ENCODE results near the gene SLC25A22.

Gene SLC25A22

GRCh38 chr11:791658-792534 is 6.2 kb downstream of the SLC25A22 start:
- in situ Hi-C loops (cut with MboI; ENCODE audit: low sequenced_read_pairs), result no loop called here

GRCh38 chr11:790721-791564 is 7.1 kb downstream of the SLC25A22 start:
- in situ Hi-C loops (cut with MboI; ENCODE audit: low sequenced_read_pairs), result no loop called here

GRCh38 chr11:789943-790342 is 8.1 kb downstream of the SLC25A22 start, which contains the start of gene CEND1:
TSS of gene CEND1 (minus strand) at chr11:790090. CDS start at chr11:788576, 1,514 bp downstream.
- in situ Hi-C loops (cut with MboI; ENCODE audit: low sequenced_read_pairs), result no loop called here

- in situ Hi-C loops (cut with MboI; ENCODE audit: low sequenced_read_pairs), result no loop called here
Measured at GRCh38 chr11:788953-789940, 8.8 kb downstream of the SLC25A22 start.

GRCh38 chr11:788009-788640 is 10.0 kb downstream of the SLC25A22 start:
- in situ Hi-C loops (cut with MboI; ENCODE audit: low sequenced_read_pairs), result no loop called here

GRCh38 chr11:787084-787675 is 10.9 kb downstream of the SLC25A22 start:
- in situ Hi-C loops (cut with MboI; ENCODE audit: low sequenced_read_pairs), result no loop called here

- in situ Hi-C loops (cut with MboI; ENCODE audit: low sequenced_read_pairs), result no loop called here
Measured at GRCh38 chr11:786235-787083, 11.6 kb downstream of the SLC25A22 start.

GRCh38 chr11:783581-784015 is 14.5 kb downstream of the SLC25A22 start:
- in situ Hi-C loops (cut with MboI; ENCODE audit: low sequenced_read_pairs), result no loop called here

GRCh38 chr11:782264-783174 is 15.6 kb downstream of the SLC25A22 start:
- in situ Hi-C loops (cut with MboI; ENCODE audit: low sequenced_read_pairs), result no loop called here

GRCh38 chr11:779955-780532 is 18.0 kb downstream of the SLC25A22 start:
- in situ Hi-C loops (cut with MboI; ENCODE audit: low sequenced_read_pairs), result no loop called here

GRCh38 chr11:778976-779954 is 18.8 kb downstream of the SLC25A22 start:
- in situ Hi-C loops (cut with MboI; ENCODE audit: low sequenced_read_pairs), result no loop called here

GRCh38 chr11:777288-778255 is 20.5 kb downstream of the SLC25A22 start, which contains the start of gene GATD1:
TSS of gene GATD1 (minus strand) at chr11:777487. CDS start at chr11:777462, 25 bp downstream.
- in situ Hi-C loops (cut with MboI; ENCODE audit: low sequenced_read_pairs), result no loop called here

GRCh38 chr11:776561-777287 is 21.4 kb downstream of the SLC25A22 start:
- in situ Hi-C loops (cut with MboI; ENCODE audit: low sequenced_read_pairs), result no loop called here

- in situ Hi-C loops (cut with MboI; ENCODE audit: low sequenced_read_pairs), result no loop called here
Measured at GRCh38 chr11:776263-776560, 21.9 kb downstream of the SLC25A22 start.

Measured in hTERT RPE-1 (cell line).